Left hindlimb (tissue), 1 donor: ENCODE results near the gene FAM24A.
A peak's percentile ranks its signal among the peaks of the same experiment; 100 is the strongest.
"Not testable (repeated sequence)": the region's sequence is repeated elsewhere in the genome, so short reads cannot be mapped to it uniquely, and the experiment has no call there.

Source experiments
- DNase-seq: peaks from one replicate; pipeline ENCODE4 v3.0.0-alpha.2; 2018

The FAM24A gene

GRCh38 chr10:122910310-122910709 lies at the start of gene FAM24A:
Gene FAM24A, plus strand, starts transcription at chr10:122910610. Its CDS starts 1,025 bp downstream, at chr10:122911635.
- no peak for DNase-seq

DNA sequence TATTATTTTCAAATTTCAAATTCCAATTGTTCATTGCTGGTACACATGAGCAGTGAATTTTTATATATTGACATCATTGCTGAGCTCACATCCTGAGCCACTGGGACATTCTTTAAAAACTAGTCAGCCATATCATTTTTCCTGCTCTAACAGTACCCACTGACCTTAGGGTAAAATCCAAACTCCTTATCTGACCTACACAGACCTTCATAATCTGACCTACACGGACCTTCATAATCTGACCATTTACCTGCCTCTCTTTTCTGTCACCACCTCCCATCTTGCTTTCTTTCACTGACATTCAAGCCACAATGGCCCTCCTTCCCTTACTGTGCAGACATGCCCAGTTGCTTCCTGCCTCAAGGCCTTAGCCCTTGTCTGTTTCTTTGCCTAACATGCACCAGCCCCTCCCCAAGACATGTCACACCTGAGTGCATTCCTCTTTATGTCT lies 48.7 kb upstream of the FAM24A start:
- DNase-seq = no peak

- DNase-seq = no peak
Observed at GRCh38 chr10:122863216-122864193, 46.9 kb upstream of the FAM24A start.

DNA sequence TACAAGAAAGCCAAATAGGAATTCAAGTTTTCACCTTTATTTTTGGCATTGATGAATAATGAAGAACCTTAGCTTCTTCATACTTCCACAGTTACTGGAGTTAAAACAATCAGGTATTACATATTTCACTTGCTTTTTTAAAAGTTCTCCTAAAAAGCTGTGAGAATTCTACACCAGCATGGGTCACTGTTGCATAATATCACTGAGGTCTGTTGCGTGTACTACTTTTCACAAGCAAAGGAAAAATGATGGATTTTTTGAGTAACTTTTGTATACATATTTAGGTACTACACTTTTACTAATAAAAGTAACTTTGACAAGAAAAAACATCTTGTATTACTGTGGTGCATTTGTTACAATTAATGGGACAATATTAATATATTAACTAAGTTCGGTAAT lies 46.2 kb upstream of the FAM24A start:
- DNase-seq = no peak

- DNase-seq = no peak
Observed at GRCh38 chr10:122864901-122865300, 45.5 kb upstream of the FAM24A start.

GRCh38 chr10:122866757-122867482 lies 43.5 kb upstream of the FAM24A start:
- not testable (repeated sequence) for DNase-seq

GRCh38 chr10:122868768-122869167 lies 41.6 kb upstream of the FAM24A start:
- not testable (repeated sequence) for DNase-seq

- not testable (repeated sequence) for DNase-seq
Observed at GRCh38 chr10:122871947-122872346, 38.5 kb upstream of the FAM24A start.

DNA sequence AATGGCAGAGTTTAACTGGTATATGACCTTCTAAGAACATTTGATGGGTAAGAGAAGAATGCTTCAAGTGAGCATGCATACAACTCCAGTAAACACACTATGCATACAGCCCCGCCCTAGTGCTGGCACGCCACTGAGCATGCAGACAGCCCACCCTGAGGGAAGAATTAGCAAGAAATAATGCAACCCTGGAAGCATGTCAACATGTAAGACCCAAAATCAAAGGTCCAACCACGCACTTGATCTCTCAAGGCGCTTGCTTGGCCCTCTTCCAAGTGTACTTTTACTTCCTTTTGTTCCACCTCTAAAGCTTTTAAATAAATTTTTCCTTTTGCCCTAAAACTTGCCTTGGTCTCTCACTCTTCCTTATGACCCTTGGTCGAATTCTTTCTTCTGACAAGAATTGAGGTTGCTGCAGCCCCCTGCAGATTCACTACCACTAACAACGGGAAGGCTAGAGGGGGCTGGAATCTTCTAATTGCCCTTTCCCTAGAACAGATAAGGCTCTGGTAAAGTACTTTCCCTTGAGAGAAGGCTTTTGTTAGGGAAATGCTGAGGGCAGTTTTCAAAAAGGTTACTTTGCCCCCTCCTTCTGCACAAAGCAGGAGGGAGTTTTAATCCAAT lies 34.5 kb upstream of the FAM24A start:
- DNase-seq = no peak

GRCh38 chr10:122876467-122876855 lies 33.9 kb upstream of the FAM24A start:
- no peak for DNase-seq

DNA sequence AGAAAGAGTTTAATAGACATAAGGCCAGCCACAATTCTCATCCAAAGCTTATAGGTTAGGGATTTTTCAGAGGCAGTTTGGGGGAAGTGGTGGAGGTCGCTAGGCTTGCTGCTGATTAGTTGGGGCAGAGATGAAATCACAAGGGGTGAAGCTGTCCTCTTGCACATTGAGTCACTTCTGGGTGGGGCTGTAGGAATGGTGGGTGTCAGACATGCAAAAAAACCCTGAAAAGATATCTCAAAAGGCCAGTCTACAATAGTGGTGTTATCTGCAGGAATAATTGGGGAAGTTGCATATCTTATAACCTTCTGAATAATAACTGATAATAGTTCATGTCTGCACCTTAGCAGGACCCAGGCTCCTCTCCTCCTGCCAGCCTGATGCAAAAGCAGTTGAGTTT lies 33.1 kb upstream of the FAM24A start:
- DNase-seq = no peak

DNA sequence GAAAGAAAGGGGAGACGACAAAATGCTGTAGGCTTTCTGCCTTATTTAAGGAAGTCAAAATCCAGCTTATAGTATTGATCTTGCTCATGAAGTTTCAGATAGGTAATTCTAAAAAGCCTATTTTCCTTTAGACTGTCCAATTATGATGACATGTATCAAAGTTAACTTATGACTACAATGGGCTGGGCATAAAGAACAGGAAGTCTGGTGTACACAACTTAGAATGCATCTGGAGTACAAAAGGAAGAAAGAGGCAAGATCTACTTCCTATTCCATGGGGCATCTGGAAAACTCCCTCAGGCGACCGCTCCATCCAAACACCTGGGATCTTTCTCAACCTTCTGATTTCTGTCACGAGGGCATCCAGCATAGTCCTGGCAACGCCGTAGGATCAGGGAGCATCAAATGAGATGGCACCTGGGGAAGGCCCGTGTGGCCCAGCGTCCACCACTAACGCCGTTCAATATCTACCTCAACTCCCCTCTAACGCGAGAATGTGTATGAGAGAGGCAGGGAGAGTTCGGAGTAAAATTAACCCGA lies 31.5 kb upstream of the FAM24A start:
- DNase-seq = peak; percentile 25

GRCh38 chr10:122879339-122880273 lies 30.8 kb upstream of the FAM24A start, which contains the start of gene FAM24B:
Gene FAM24B, minus strand, starts transcription at chr10:122879581. Its CDS starts 29,066 bp downstream, at chr10:122850515.
- peak; percentile 96 for DNase-seq

GRCh38 chr10:122882766-122883165 lies 27.6 kb upstream of the FAM24A start:
- DNase-seq = no peak

GRCh38 chr10:122884166-122884565 lies 26.2 kb upstream of the FAM24A start:
- DNase-seq = no peak

- DNase-seq = no peak
Observed at GRCh38 chr10:122894261-122894944, 16.0 kb upstream of the FAM24A start.

DNA sequence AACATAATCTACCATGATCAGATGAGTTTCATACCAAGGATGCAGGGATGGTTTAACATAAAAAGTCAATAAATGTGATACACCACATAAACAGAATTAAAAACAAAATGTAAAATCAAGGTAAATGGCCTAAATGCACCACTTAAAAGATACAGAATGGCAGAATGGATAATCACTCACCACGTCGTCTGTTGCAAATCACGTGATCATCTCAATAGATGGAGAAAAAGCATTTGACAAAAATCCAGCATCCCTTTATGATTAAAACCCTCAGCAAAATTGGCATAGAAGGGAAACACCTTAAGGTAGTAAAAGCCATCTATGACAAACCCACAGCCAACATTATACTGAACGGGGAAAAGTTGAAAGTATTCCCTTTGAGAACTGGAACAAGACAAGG lies 6.5 kb upstream of the FAM24A start:
- not testable (repeated sequence) for DNase-seq

- DNase-seq = no peak
Observed at GRCh38 chr10:122911889-122912484, 1.6 kb downstream of the FAM24A start.

- no peak for DNase-seq
Observed at GRCh38 chr10:122915700-122916099, 5.3 kb downstream of the FAM24A start.

DNA sequence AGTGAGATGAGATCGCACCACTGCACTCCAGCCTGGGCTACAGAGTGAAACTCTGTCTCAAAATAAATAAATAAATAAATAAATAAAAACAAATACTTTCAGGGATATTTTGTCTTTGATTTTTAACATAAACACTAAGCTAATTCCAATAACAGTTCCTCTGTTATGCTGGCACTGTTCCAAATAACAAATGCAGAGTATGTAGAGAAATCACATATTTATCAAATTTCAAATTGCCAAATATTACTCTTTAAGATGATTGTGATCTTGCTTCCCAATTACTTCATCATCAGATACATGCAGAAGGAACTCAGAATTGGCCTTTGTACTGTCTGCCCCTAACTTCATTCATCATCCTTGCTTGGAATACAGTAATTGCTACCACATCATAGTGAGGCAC lies 19.7 kb downstream of the FAM24A start:
- no peak for DNase-seq
